Measurements from ENCODE around the gene RS1. TPM values are rescaled to one million over a fixed set of nuclear protein-coding genes. Genes with fewer than 3 reads are reported as not detected.
A peak's percentile ranks its signal among the peaks of the same experiment; 100 is the strongest.

RS1 gene
- total and polyA plus RNA-seq, 4 donors: not detected

GRCh38 chrX:18668071-18668835 is 3.7 kb downstream of the RS1 start:
- H3K9me3 ChIP-seq (ENCODE audit: control insufficient read depth in 4 of 4, low read length in 3 of 4): no peaks in the 10 kb centered on the region
- H3K27me3 ChIP-seq (ENCODE audit: control insufficient read depth in 4 of 4, insufficient read depth in 4 of 4, low read length in 3 of 4): no peaks in the 10 kb centered on the region
- TF ChIP-seq HNF4A (conservative IDR thresholded peaks at IDR 0.05): peak; percentile 37 to 39
- TF ChIP-seq MAX (IDR thresholded peaks at IDR 0.05): no peak
- 70% methylated on average over 15 of the region's 15 CpGs for WGBS
- no peak overlapping the region for H3K9ac ChIP-seq (ENCODE audit: low read depth in 1 of 2, low read length in 2 of 2)
- H3K4me3 ChIP-seq (ENCODE audit: low read depth in 1 of 3, low read length in 3 of 3): no peak overlapping the region
- no peaks in the 10 kb centered on the region for H3K36me3 ChIP-seq (ENCODE audit: control insufficient read depth in 4 of 4, insufficient read depth in 3 of 4, low read depth in 1 of 4, low read length in 3 of 4)
- H3K27ac ChIP-seq (ENCODE audit: low read depth in 1 of 2, low read length in 2 of 2): no peak overlapping the region
- no peak for DNase-seq (ENCODE audit: low spot score)
- no peaks in the 10 kb centered on the region for H3K4me1 ChIP-seq (ENCODE audit: control insufficient read depth in 4 of 4, insufficient read depth in 4 of 4, low read length in 3 of 4)

- Histone ChIP-seq H3K4me3 (ENCODE audit: low read depth in 1 of 3, low read length in 3 of 3) (no peak overlapping the region), H3K27me3 (ENCODE audit: control insufficient read depth in 4 of 4, insufficient read depth in 4 of 4, low read length in 3 of 4) (no peaks in the 10 kb centered on the region), H3K27ac (ENCODE audit: low read depth in 1 of 2, low read length in 2 of 2) (no peak overlapping the region), H3K36me3 (ENCODE audit: control insufficient read depth in 4 of 4, insufficient read depth in 3 of 4, low read depth in 1 of 4, low read length in 3 of 4) (no peaks in the 10 kb centered on the region), H3K9ac (ENCODE audit: low read depth in 1 of 2, low read length in 2 of 2) (no peak overlapping the region), H3K9me3 (ENCODE audit: control insufficient read depth in 4 of 4, low read length in 3 of 4) (no peaks in the 10 kb centered on the region), H3K4me1 (ENCODE audit: control insufficient read depth in 4 of 4, insufficient read depth in 4 of 4, low read length in 3 of 4) (no peaks in the 10 kb centered on the region)
- 84% methylated on average over 15 of the region's 15 CpGs for whole genome bisulfite sequencing
- no peak for DNase-seq (ENCODE audit: low spot score)
- TF ChIP-seq JUND (IDR thresholded peaks at IDR 0.05) (no peak), SP1 (IDR thresholded peaks at IDR 0.05) (no peak), HNF4G (IDR thresholded peaks at IDR 0.05) (no peak), GABPA (IDR thresholded peaks at IDR 0.05 in 1 of 2, conservative IDR thresholded peaks at IDR 0.05 in 1 of 2) (no peak), RAD21 (IDR thresholded peaks at IDR 0.05) (no peak), HNF4A (conservative IDR thresholded peaks at IDR 0.05) (no peak), TAF1 (conservative IDR thresholded peaks at IDR 0.05) (no peak), RXRA (IDR thresholded peaks at IDR 0.05) (no peak), YY1 (IDR thresholded peaks at IDR 0.05) (no peak), FOXA1 (IDR thresholded peaks at IDR 0.05) (no peak)
Observed at GRCh38 chrX:18666614-18667013, 5.3 kb downstream of the RS1 start.

- Histone ChIP-seq H3K27me3 (ENCODE audit: control insufficient read depth in 4 of 4, insufficient read depth in 4 of 4, low read length in 3 of 4) (no peaks in the 10 kb centered on the region), H3K9me3 (ENCODE audit: control insufficient read depth in 4 of 4, low read length in 3 of 4) (no peaks in the 10 kb centered on the region), H3K36me3 (ENCODE audit: control insufficient read depth in 4 of 4, insufficient read depth in 3 of 4, low read depth in 1 of 4, low read length in 3 of 4) (no peaks in the 10 kb centered on the region), H3K4me3 (ENCODE audit: low read depth in 1 of 3, low read length in 3 of 3) (no peak overlapping the region), H3K4me1 (ENCODE audit: control insufficient read depth in 4 of 4, insufficient read depth in 4 of 4, low read length in 3 of 4) (no peaks in the 10 kb centered on the region), H3K27ac (ENCODE audit: low read depth in 1 of 2, low read length in 2 of 2) (no peak overlapping the region), H3K9ac (ENCODE audit: low read depth in 1 of 2, low read length in 2 of 2) (no peak overlapping the region)
- TF ChIP-seq YY1 (IDR thresholded peaks at IDR 0.05) (no peak), REST (IDR thresholded peaks at IDR 0.05) (no peak), SP1 (IDR thresholded peaks at IDR 0.05) (no peak), MAX (IDR thresholded peaks at IDR 0.05) (no peak), RAD21 (IDR thresholded peaks at IDR 0.05) (no peak), TAF1 (conservative IDR thresholded peaks at IDR 0.05) (no peak), FOXA2 (IDR thresholded peaks at IDR 0.05) (no peak), CTCF (IDR thresholded peaks at IDR 0.05; ENCODE audit: low read depth, low read length, missing input control) (no peak), JUND (IDR thresholded peaks at IDR 0.05) (no peak), HNF4A (conservative IDR thresholded peaks at IDR 0.05) (no peak), HNF4G (IDR thresholded peaks at IDR 0.05) (no peak)
- DNase-seq (ENCODE audit: low spot score): no peak
- WGBS: 91% methylated on average over 8 of the region's 8 CpGs
Observed at GRCh38 chrX:18664947-18665346, 7.0 kb downstream of the RS1 start.
